ENCODE measurements around the gene OR2L5.

The OR2L5 gene, protein sequence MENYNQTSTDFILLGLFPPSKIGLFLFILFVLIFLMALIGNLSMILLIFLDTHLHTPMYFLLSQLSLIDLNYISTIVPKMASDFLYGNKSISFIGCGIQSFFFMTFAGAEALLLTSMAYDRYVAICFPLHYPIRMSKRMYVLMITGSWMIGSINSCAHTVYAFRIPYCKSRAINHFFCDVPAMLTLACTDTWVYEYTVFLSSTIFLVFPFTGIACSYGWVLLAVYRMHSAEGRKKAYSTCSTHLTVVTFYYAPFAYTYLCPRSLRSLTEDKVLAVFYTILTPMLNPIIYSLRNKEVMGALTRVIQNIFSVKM

DNA sequence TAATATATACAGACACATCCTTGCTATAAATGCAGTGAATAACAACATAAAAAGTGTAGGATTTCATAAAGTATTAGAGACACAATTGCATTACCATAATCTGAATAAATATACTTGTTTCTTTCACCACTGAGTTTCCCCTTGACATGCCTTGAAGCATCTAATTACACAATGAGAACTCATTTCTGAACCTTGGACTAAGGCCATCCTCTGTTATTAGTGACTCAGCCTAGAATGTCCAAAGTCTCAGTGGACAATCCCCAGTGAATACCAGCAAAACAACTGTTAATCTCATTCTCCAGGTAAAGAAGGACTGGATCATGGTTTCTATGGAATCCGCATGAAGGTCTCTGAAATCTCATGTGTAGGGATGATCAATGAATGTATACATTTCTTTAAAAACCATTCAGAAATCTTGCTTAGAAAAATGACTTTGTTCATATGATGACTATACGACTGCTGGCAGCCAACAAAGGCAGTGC is at the start of gene OR2L5:
TSS of gene OR2L5 (plus strand) at position 432 of the 482 bp plus-strand sequence. CDS start 8,288 bp downstream, outside the sequence.
- TF ChIP-seq, protein P1, sequence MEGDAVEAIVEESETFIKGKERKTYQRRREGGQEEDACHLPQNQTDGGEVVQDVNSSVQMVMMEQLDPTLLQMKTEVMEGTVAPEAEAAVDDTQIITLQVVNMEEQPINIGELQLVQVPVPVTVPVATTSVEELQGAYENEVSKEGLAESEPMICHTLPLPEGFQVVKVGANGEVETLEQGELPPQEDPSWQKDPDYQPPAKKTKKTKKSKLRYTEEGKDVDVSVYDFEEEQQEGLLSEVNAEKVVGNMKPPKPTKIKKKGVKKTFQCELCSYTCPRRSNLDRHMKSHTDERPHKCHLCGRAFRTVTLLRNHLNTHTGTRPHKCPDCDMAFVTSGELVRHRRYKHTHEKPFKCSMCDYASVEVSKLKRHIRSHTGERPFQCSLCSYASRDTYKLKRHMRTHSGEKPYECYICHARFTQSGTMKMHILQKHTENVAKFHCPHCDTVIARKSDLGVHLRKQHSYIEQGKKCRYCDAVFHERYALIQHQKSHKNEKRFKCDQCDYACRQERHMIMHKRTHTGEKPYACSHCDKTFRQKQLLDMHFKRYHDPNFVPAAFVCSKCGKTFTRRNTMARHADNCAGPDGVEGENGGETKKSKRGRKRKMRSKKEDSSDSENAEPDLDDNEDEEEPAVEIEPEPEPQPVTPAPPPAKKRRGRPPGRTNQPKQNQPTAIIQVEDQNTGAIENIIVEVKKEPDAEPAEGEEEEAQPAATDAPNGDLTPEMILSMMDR (IDR thresholded peaks at IDR 0.05; ENCODE audit: low read depth, low read length) = no peak
- no peak within 1 kb of the TSS for H3K4me3 ChIP-seq (ENCODE audit: low read depth, low read length)

DNA sequence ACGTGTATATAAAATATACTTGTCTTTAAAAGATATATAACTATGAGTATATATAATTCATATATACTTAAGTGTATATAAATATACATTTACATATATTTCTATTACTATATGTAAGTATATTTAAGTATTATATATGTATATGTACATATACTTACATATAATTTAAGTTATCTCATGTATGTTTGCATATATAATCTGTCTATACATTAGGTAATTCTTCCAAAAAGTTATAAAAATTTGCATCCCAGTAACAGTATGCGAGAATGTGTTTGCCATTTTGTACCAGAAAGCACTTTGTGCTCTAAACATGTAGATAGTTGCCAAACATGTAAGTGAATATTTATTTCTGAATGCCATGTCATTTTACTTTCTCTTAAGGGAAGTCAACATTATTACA is 48.5 kb upstream of the OR2L5 start, which contains the start of gene OR2AK2:
TSS of gene OR2AK2 (plus strand) at position 301 of the 400 bp plus-strand sequence. CDS start 144 bp downstream, outside the sequence.
- no peak within 1 kb of the TSS for H3K4me3 ChIP-seq (ENCODE audit: low read depth, low read length)
- TF ChIP-seq, protein P1 (IDR thresholded peaks at IDR 0.05; ENCODE audit: low read depth, low read length) = no peak

DNA sequence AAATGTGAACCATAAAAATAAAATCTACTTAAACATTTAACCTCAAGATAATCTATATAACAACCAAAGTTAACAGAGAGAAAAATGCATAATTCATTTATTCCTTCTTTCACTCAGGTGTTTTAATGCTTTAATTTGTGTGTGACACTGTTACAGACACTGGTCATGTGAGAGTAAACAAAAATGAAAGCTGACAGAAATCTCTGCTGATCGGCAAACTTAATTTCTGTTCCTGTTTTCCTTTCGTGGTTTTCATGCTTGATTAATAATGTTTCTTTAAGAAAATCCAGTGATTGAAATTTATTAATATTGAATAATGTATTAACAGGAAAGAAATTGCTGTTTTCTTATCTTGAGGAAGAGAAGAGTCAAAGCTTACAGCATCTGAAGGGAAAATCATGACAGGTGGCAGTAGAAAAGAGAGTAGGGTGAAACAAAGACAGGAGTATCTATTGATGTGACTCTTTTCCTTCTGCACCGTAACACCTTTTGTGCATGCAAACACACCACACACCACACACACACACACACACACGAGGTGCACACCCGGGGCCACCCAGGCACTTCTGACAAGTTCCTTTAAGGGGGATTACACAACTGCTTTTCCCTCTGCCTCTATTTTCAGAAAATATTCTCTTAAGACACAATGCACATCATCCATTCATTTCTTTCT is 46.8 kb upstream of the OR2L5 start:
- TF ChIP-seq, protein P1 (IDR thresholded peaks at IDR 0.05; ENCODE audit: low read depth, low read length) = no peak
- H3K4me3 ChIP-seq (ENCODE audit: low read depth, low read length) = no peak overlapping the region

DNA sequence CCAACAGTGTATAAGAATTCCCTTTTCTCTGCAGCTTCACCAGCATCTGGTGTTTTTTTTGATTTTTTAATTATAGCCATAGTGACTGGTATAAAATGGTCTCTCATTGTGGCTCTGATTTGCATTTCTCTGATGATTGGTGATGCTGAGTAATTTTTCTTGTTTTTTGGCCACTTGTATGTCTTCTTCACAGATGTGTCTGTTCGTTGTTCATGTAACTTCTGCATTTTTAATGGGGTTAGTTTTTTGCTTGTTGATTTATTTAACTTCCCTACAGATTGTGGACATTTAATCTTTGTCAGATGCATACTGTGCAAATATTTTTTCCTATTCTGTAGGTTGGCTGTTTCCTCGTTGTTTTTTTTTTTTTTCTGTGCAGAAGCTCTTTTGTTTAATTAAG is 20.5 kb upstream of the OR2L5 start:
- TF ChIP-seq, protein P1 (IDR thresholded peaks at IDR 0.05; ENCODE audit: low read depth, low read length) = no peak
- no peak overlapping the region for H3K4me3 ChIP-seq (ENCODE audit: low read depth, low read length)

DNA sequence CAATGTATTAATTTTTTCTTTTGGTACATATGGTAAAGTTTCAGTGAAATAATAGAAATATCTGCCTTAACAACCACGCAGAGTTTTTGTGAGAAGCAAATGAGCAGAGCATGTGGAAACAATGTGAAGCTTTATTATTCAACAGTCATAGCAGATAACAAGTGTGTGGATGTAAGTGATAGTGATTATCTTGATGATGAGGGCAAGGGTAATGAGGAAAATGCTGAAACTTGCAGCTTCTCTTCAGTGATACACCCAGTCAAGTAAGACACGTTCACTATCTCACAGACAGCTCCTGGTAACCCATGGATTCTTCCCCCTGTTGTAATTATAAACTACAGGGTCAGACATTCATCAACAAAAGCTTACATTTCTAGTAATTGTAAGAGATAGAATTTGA is 14.6 kb upstream of the OR2L5 start:
- TF ChIP-seq, protein P1 (IDR thresholded peaks at IDR 0.05; ENCODE audit: low read depth, low read length) = no peak

DNA sequence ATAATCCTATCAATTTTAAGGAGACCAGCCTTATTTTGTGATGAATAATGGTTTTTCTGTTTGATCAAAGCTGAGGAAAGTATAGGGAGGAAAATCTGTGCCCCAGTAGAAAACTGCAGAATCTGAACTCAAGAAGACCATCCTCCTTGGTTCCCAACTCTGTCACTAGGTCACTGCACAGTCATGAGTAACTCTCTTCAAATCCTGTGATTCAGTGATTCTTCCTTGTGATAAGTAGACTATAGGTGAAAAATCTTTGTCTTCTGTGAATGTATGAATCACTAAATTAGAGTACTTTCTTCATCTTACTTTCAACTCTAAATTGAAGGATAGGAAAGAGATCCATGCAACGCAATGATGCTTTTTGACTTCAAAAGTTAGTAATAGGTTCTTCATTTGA is 13.3 kb upstream of the OR2L5 start:
- H3K4me3 ChIP-seq (ENCODE audit: low read depth, low read length) = no peak overlapping the region

More for the DNA sequence above, 14.6 kb upstream of the OR2L5 start:
- no peak overlapping the region for H3K4me3 ChIP-seq (ENCODE audit: low read depth, low read length)

More for the DNA sequence above, 13.3 kb upstream of the OR2L5 start:
- TF ChIP-seq, protein P1 (IDR thresholded peaks at IDR 0.05; ENCODE audit: low read depth, low read length) = no peak
